Measurements from ENCODE around the gene TMC3. TPM values are rescaled to one million over a fixed set of nuclear protein-coding genes. Genes with fewer than 3 reads are reported as not detected.

The TMC3 gene
- total RNA-seq, 4 donors from 2014 or later: 0.16 to 0.81 (median 0.36) TPM

GRCh38 chr15:81330366-81331090 is 43.5 kb downstream of the TMC3 start:
- Histone ChIP-seq H3K27me3 (no peaks in the 10 kb centered on the region), H3K27ac (no peak overlapping the region), H3K4me3 (no peak overlapping the region), H3K36me3 (no peaks in the 10 kb centered on the region), H3K9me3 (no peaks in the 10 kb centered on the region), H3K4me1 (no peaks in the 10 kb centered on the region)
- TF ChIP-seq POLR2AphosphoS5 (IDR thresholded peaks at IDR 0.05) (no peak), EP300 (IDR thresholded peaks at IDR 0.05) (no peak), POLR2A (IDR thresholded peaks at IDR 0.05) (no peak)
- TF ChIP-seq, protein P1, sequence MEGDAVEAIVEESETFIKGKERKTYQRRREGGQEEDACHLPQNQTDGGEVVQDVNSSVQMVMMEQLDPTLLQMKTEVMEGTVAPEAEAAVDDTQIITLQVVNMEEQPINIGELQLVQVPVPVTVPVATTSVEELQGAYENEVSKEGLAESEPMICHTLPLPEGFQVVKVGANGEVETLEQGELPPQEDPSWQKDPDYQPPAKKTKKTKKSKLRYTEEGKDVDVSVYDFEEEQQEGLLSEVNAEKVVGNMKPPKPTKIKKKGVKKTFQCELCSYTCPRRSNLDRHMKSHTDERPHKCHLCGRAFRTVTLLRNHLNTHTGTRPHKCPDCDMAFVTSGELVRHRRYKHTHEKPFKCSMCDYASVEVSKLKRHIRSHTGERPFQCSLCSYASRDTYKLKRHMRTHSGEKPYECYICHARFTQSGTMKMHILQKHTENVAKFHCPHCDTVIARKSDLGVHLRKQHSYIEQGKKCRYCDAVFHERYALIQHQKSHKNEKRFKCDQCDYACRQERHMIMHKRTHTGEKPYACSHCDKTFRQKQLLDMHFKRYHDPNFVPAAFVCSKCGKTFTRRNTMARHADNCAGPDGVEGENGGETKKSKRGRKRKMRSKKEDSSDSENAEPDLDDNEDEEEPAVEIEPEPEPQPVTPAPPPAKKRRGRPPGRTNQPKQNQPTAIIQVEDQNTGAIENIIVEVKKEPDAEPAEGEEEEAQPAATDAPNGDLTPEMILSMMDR (IDR thresholded peaks at IDR 0.05): no peak
- WGBS, 2 donors (ENCODE audit: low coverage in 1 of 2): 74 to 96% methylated on average over 5 of the region's 5 CpGs
- ATAC-seq: no peak

GRCh38 chr15:81329446-81329845 is 44.6 kb downstream of the TMC3 start:
- H3K4me3 ChIP-seq: no peak overlapping the region
- H3K27me3 ChIP-seq: no peaks in the 10 kb centered on the region
- TF ChIP-seq POLR2A (IDR thresholded peaks at IDR 0.05) (no peak), EP300 (IDR thresholded peaks at IDR 0.05) (no peak), POLR2AphosphoS5 (IDR thresholded peaks at IDR 0.05) (no peak)
- TF ChIP-seq, protein P1 (IDR thresholded peaks at IDR 0.05): no peak
- no peak overlapping the region for H3K27ac ChIP-seq
- no peaks in the 10 kb centered on the region for H3K36me3 ChIP-seq
- WGBS, 2 donors (ENCODE audit: low coverage in 1 of 2): 83 to 100% methylated on average over 1 of the region's 2 CpGs
- H3K9me3 ChIP-seq: no peaks in the 10 kb centered on the region
- H3K4me1 ChIP-seq: peaks cover 0 to 4% (median 0%) of the 10 kb centered on the region in 3 donors
- no peak for ATAC-seq

- H3K9me3 ChIP-seq: no peaks in the 10 kb centered on the region
- no peak overlapping the region for H3K27ac ChIP-seq
- no peaks in the 10 kb centered on the region for H3K36me3 ChIP-seq
- TF ChIP-seq, protein P1 (IDR thresholded peaks at IDR 0.05): no peak
- TF ChIP-seq POLR2A (IDR thresholded peaks at IDR 0.05) (no peak), EP300 (IDR thresholded peaks at IDR 0.05) (no peak), POLR2AphosphoS5 (IDR thresholded peaks at IDR 0.05) (no peak)
- no peak for ATAC-seq
- 76 to 88% methylated on average over 3 of the region's 3 CpGs for WGBS, 2 donors (ENCODE audit: low coverage in 1 of 2)
- no peak overlapping the region for H3K4me3 ChIP-seq
- H3K27me3 ChIP-seq: no peaks in the 10 kb centered on the region
- H3K4me1 ChIP-seq: peaks cover 0 to 18% (median 0%) of the 10 kb centered on the region in 3 donors
Measured at GRCh38 chr15:81327516-81327915, 46.5 kb downstream of the TMC3 start.

DNA sequence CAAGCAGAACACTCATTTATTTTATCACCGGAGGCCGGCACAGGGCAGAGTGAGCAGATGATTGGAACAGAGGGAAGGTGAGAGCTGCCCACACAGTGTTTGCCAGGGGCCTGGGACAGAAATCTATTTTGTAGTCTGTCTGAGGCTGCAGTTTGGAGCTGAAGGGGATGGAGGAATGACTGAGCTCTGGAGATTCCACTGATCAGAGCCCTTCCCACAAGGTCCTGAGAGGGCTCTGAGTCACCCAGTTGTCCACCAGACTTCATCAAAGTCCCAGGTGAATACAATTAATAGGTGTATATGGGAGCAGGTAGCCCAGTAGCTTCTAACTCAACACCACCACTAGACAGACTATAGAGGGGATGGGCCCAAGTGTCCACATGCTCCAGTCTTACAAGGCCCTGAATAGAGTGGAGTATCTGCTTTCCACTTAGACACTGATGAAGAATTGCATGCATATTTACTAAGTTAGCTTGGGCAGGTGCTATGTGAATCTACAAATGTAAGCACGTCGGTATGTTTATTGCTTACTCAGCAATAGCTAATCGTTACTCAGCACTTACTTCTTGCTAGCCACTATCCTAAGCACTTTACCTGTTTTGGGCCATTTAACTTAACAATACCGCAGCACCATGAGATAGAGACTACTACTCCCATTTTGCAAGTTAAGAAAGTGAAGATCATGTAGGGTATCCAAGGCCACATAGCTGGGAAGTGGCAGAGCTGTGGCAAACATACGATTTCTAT is 47.4 kb downstream of the TMC3 start:
- WGBS, 2 donors (ENCODE audit: low coverage in 1 of 2): 83 to 96% methylated on average over 4 to 6 of the region's 7 CpGs

More for the DNA sequence above, 47.4 kb downstream of the TMC3 start:
- TF ChIP-seq, protein P1 (IDR thresholded peaks at IDR 0.05): no peak
- TF ChIP-seq EP300 (IDR thresholded peaks at IDR 0.05): no peak
- TF ChIP-seq POLR2AphosphoS5 (IDR thresholded peaks at IDR 0.05): no peak
- TF ChIP-seq POLR2A (IDR thresholded peaks at IDR 0.05): no peak
- H3K27ac ChIP-seq: no peak overlapping the region
- no peak overlapping the region for H3K4me3 ChIP-seq
- no peaks in the 10 kb centered on the region for H3K27me3 ChIP-seq
- peaks cover 0 to 4% of the 10 kb centered on the region in 2 donors for H3K36me3 ChIP-seq
- no peaks in the 10 kb centered on the region for H3K9me3 ChIP-seq
- H3K4me1 ChIP-seq: peaks cover 0 to 26% (median 0%) of the 10 kb centered on the region in 3 donors
- ATAC-seq: no peak
